ENCODE data around the gene PARVB. TPM values are rescaled to one million over a fixed set of nuclear protein-coding genes. Genes with fewer than 3 reads are reported as not detected.

PARVB gene
- total and polyA plus RNA-seq, 9 of the 15 experiments (the other 6 are each of a cell fraction or from before 2014, with no cell fraction given): 1.1 to 59.2 (median 29.2) TPM

DNA sequence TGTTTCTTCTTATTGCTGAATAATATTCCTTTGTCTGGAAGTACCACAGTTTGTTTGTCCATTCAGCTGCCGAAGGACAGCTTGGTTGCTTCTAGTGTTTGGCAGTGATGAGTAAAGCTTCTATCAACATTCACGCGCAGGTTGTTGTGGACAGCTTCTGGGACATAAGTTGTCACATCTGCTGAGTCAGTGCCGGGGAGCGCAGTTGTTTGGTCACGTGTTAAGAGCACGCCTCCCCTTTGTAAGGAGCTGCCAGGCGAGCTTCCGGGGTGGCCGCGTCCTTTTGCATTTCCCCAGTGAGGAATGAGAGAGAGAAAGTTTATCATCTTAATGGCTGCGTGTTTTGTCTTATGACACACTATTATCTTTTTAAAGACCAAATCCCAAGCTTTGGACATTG lies 38.6 kb upstream of the PARVB start (continued):
- TF ChIP-seq, protein P1, sequence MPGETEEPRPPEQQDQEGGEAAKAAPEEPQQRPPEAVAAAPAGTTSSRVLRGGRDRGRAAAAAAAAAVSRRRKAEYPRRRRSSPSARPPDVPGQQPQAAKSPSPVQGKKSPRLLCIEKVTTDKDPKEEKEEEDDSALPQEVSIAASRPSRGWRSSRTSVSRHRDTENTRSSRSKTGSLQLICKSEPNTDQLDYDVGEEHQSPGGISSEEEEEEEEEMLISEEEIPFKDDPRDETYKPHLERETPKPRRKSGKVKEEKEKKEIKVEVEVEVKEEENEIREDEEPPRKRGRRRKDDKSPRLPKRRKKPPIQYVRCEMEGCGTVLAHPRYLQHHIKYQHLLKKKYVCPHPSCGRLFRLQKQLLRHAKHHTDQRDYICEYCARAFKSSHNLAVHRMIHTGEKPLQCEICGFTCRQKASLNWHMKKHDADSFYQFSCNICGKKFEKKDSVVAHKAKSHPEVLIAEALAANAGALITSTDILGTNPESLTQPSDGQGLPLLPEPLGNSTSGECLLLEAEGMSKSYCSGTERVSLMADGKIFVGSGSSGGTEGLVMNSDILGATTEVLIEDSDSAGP (CRISPR knock-in tag; IDR thresholded peaks at IDR 0.05): no peak
- TF ChIP-seq ZNF316 (IDR thresholded peaks at IDR 0.05) (peak; percentile 97), RCOR1 (IDR thresholded peaks at IDR 0.05; ENCODE audit: borderline replicate concordance in 1 of 2, low read depth in 2 of 2, low read length in 2 of 2) (peak in 1 of 2 experiments; percentile 64; a peak in 1 of 4 replicates), SMARCA4 (IDR thresholded peaks at IDR 0.05) (0 out of 2 replicates have a peak, but pooled peaks have one; percentile 31), SP2 (IDR thresholded peaks at IDR 0.05; ENCODE audit: extremely low read depth, low read depth, low read length, poor library complexity, severe bottlenecking) (no peak), ZC3H11A (IDR thresholded peaks at IDR 0.05; ENCODE audit: low read depth, low read length) (no peak), NCOA4 (IDR thresholded peaks at IDR 0.05; ENCODE audit: partially characterized antibody) (no peak), MBD2 (IDR thresholded peaks at IDR 0.05; ENCODE audit: borderline replicate concordance, low read depth) (no peak), MAFK (IDR thresholded peaks at IDR 0.05; ENCODE audit: low read length) (peak; percentile 91), CBFA2T2 (conservative IDR thresholded peaks at IDR 0.05) (peak; percentile 72), FOXK2 (conservative IDR thresholded peaks at IDR 0.05 in 1 of 2, IDR thresholded peaks at IDR 0.05 in 1 of 2; ENCODE audit: low read depth in 2 of 2) (peak; percentile 93)
- TF ChIP-seq, protein P2, sequence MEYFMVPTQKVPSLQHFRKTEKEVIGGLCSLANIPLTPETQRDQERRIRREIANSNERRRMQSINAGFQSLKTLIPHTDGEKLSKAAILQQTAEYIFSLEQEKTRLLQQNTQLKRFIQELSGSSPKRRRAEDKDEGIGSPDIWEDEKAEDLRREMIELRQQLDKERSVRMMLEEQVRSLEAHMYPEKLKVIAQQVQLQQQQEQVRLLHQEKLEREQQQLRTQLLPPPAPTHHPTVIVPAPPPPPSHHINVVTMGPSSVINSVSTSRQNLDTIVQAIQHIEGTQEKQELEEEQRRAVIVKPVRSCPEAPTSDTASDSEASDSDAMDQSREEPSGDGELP (CRISPR knock-in tag; IDR thresholded peaks at IDR 0.05; ENCODE audit: borderline replicate concordance): peak; percentile 41; the same call in 1 of the 2 replicates
- TF ChIP-seq, protein P3, sequence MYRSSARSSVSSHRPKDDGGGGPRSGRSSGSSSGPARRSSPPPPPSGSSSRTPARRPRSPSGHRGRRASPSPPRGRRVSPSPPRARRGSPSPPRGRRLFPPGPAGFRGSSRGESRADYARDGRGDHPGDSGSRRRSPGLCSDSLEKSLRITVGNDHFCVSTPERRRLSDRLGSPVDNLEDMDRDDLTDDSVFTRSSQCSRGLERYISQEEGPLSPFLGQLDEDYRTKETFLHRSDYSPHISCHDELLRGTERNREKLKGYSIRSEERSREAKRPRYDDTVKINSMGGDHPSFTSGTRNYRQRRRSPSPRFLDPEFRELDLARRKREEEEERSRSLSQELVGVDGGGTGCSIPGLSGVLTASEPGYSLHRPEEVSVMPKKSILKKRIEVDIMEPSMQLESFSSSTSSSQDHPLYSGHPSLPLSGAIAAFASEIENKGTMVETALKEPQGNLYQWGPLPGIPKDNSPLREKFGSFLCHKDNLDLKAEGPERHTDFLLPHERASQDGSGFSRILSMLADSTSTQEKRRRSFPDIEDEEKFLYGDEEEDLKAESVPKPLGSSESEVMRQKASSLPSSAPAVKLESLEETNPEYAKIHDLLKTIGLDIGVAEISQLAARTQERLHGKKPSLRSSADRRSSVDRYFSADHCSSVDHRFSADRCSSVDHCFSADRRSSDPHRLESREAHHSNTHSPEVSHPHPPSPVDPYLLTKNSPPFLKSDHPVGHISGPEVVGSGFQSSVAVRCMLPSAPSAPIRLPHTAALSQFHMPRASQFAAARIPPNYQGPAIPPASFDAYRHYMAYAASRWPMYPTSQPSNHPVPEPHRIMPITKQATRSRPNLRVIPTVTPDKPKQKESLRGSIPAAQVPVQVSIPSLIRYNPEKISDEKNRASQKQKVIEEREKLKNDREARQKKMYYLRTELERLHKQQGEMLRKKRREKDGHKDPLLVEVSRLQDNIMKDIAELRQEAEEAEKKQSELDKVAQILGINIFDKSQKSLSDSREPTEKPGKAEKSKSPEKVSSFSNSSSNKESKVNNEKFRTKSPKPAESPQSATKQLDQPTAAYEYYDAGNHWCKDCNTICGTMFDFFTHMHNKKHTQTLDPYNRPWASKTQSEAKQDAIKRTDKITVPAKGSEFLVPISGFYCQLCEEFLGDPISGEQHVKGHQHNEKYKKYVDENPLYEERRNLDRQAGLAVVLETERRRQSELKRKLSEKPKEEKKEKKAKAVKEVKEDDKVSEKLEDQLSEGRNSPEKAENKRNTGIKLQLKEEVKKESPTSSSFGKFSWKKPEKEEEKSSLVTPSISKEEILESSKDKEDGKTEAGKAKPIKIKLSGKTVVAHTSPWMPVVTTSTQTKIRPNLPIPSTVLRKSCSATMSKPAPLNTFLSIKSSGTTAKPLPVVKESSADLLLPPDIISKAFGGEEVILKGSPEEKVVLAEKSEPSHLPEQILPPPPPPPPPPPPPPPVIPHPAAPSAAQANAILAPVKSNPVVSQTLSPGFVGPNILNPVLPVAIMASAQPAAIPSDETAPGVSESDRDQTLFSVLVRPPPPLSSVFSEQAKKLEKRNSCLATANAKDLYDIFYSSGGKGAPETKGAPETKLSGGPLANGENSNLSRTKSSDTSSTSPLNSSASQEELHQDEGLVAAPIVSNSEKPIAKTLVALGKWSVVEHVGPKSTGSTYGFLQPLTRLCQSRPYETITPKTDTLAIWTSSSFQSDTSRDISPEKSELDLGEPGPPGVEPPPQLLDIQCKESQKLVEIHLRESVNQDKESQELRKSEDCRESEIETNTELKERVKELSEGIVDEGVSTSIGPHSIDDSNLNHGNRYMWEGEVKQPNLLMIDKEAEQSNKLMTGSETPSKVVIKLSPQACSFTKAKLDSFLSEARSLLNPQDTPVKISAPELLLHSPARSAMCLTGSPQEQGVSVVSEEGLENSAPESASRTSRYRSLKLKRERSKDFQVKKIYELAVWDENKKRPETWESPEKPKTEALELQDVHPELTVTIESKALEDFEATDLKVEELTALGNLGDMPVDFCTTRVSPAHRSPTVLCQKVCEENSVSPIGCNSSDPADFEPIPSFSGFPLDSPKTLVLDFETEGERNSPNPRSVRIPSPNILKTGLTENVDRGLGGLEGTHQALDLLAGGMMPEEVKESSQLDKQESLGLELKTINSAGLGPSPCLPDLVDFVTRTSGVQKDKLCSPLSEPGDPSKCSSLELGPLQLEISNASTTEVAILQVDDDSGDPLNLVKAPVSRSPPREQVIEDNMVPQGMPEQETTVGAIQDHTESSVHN (IDR thresholded peaks at IDR 0.05; ENCODE audit: borderline replicate concordance in 1 of 2, low read depth in 1 of 2): 0 out of 4 replicates have a peak, but pooled peaks of 1 of the 2 experiments have one; percentile 30
- TF ChIP-seq, protein P4, sequence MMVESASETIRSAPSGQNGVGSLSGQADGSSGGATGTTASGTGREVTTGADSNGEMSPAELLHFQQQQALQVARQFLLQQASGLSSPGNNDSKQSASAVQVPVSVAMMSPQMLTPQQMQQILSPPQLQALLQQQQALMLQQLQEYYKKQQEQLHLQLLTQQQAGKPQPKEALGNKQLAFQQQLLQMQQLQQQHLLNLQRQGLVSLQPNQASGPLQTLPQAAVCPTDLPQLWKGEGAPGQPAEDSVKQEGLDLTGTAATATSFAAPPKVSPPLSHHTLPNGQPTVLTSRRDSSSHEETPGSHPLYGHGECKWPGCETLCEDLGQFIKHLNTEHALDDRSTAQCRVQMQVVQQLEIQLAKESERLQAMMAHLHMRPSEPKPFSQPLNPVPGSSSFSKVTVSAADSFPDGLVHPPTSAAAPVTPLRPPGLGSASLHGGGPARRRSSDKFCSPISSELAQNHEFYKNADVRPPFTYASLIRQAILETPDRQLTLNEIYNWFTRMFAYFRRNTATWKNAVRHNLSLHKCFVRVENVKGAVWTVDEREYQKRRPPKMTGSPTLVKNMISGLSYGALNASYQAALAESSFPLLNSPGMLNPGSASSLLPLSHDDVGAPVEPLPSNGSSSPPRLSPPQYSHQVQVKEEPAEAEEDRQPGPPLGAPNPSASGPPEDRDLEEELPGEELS (CRISPR knock-in tag; IDR thresholded peaks at IDR 0.05; ENCODE audit: borderline replicate concordance): no peak
